ENCODE data around the gene GPC1.

GPC1 gene

DNA sequence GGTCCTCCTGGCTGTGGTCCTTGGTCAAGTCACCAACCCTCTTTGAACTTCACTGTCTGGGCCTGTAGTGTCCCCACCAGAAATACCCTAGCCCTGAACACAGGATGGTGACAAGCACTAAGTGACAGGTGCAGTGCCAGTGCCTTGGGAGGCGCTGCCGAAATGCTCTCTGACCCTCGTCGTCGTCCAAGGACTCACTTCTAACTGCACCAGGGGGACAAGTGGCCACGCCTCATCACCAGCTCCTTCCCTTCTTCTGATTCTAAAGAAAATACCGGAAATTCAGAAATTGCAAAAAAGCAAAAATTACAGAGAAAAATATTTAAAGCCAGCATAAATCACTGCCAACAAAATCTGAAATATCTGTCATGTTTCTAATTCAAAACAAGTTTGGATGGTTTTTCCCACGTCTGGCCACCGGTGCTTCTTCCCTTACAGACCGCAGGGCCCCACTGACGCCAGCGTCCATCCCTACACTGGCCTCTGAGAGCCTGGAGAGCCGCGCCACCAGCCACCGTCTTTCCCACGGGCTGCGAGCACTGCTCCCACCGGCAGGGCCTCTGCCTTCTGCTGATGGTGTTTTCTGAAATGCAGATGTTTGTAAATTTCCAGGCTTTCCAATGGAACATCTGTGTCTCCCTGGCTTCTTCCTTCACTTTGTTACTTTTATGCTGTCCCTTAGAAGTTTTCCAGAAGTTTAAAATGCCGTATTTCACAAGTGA lies 37.4 kb upstream of the GPC1 start:
- DNase-seq (ENCODE audit: low spot score), result no peak

DNA sequence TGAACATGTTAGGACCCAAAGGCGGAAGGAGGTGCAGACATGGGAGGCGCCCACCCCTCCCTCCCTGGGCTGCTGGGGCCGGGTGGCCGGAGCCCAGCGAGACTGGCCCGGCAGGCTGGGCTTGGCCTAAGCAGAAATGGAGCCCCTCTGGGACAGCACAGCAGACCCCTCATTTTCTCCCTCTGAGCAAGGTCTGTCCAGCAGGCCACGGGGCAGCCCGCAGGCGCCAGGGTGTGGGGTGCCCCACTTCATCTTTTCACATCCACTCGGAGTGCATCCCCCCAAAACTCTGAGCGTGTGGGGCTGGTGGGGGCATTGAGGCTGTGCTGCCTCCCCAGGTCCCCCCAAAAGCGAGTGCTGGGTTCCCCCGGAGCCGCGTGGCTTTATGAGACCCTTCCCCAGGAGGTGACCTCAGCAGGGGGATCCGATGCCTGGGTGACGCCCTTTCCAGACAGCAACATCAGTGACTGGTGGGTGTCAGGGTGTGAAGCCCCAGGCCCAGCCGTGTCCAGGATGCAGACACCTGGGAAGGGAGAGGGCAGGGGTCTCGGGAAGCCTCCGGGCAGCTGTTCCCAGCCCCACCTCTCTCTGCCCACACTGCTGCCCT lies 36.7 kb upstream of the GPC1 start:
- DNase-seq (ENCODE audit: low spot score), result no peak

DNA sequence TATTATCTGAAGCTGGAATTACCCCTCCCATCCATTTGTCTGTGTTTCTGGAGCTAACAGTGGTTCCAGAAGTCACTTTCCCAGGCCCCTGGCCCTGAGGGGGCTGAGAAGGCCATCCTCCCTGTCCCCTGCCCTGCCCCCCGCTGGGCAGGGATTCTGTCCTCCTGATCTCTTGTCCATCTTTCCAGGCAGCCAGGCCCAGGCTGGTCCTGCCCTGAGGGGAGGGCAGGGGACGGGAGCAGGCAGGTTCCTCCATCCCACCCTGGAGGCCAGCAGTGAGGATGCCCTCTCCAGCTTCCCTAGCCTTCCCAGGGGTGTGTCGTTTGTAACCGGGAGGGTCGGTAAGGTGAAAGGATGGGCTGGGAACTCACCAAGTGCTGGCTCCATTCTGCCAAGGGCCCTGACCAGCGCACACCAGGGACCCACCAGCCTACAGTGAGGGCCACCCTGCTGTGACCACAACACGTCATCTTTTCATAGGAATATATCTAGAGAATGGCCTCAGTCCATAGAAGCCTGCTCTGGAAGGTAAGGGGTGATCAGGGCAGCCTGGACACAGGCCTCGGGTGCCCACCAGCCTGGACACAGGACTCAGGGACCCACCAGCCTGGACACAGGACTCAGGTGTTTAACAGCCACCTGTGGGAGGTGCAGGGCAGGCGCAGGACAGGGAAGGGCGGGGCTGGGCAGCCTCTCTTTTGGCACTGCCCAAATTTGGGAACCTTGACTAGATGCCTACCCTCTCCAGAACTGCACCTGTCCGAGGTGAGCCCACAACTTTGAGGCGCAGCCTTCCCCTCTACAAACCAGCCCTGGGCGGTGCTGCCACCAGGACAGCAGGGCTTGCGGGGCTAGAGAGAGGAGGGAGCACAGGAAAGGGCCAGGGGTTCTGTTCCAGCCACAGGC lies 35.8 kb upstream of the GPC1 start:
- no peak for DNase-seq (ENCODE audit: low spot score)

DNA sequence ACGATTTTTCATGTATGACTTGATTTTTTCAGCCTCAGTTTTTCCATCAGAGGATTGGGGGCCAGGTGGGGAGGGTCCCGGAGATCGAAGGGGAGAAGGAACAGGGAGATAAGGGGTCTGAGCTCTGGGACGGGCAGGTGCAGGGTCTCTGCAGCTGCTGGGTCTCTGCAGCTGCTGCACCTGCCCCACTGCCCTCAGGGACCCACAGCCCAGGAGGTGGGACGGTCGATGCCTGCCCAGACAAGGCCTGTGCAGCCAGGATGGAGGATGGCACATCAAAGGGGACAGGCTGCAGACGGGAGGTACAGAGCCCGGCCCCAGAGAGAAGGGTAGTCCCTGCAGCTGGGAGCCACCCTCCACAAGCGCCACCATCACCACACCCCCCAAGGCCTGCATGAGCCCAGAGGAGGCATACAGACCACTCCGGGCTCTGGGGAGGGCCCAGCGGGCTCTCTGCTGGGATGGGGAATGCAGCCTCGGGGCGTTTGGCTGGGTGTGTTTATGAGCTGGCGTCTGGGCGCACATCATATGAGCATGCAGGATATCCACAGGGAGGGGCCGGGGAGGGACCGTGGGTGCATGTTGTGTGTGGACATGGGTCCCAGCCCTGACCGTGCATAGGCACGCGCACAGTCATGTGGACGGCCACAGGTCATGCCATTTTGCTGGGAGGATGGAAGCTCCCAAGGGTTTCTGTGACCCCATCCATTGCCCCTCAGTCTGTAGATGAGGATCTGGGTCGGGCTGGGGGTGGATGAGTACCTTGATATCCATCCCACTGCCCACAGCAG lies 34.9 kb upstream of the GPC1 start:
- DNase-seq (ENCODE audit: low spot score), result no peak

DNA sequence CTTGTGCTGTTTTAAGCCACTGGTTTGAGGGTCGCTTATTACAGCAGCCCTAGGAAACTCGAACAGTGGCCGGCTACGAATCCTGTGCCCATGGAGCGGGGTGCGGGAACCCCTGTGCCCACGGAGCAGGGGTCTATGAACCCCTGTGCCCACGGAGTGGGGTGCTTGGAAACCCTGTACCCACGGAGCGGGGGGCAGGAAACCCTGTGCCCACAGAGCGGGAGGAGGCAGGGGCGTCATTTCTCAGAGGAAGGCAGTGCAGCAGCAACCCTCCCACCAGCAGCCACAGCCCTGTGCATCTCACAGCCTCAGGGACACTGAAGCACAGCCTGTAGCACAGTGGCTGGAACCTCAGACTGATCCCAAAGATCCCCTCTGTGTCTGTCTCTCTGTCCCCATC lies 34.2 kb upstream of the GPC1 start:
- DNase-seq (ENCODE audit: low spot score), result no peak

DNA sequence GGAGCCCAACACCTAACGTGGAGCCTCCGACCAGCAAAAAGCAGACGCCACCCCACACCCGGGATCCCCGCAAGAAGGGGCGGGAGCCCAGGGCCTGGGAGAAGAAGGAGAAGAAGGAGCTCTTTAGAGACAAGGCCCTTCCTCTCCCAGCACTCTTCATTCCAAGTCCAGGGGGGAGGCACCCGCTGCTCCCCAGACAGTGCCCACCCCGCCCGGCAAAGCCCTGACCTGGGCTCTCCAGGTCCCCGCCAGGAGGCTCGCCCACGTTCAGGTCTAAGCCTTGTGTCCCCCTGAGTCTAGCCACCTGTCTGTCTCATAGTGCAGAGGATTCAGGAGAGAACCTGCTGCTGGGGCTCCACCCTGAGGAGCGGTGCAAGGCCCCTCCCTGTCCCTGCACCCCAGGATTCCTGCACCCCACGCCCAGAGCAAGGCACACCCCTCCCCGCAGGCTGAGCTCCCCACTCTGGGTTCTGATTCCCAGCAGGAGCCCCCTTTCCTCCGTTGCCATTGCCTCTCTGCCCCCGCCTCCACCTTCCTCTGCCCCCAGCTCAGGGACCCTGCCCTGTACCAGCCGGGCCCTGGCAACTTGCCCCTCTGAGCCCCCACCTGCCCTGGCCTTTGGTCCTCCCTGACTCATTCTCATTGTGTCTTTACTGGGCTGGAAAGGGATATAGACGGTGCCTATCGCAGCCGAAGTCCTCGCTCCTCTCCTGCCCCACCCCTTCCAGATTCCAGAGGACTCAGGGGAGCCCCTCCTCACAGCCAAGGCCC lies 33.5 kb upstream of the GPC1 start:
- no peak for DNase-seq (ENCODE audit: low spot score)

DNA sequence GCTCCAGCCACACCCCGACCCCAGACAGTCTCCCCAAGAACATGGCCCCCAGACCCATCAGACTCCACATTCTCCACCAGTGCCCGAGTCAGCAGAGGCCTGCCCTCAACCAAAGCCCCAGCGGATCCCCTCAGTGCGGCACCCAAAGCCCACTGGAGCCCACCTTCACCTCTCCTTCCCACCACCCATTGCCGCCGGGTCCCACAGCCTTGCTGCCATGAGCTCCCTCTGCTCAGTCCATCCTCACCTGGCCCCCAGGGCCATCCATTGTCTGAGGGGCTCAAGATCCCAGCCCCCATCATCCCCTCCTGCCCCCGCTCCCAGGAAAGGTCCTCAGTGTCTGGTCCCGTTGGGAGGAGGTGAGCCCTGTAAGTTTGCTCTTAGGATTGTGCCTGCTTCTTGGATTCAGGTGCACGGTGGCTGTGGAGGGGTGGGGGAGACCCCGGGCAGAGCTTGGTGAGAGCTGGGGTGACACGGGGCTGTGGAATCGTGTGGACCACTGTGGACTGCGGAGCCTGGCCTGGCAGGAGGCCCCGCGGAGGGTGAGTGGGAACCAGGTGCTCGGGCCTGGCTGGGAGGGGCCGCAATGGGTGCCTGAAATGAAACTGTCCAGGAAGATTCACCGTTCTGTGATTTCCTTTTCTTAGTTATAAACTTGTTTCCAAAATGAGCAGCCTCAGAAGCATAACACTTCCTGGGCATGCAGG lies 32.7 kb upstream of the GPC1 start:
- DNase-seq (ENCODE audit: low spot score), result no peak

DNA sequence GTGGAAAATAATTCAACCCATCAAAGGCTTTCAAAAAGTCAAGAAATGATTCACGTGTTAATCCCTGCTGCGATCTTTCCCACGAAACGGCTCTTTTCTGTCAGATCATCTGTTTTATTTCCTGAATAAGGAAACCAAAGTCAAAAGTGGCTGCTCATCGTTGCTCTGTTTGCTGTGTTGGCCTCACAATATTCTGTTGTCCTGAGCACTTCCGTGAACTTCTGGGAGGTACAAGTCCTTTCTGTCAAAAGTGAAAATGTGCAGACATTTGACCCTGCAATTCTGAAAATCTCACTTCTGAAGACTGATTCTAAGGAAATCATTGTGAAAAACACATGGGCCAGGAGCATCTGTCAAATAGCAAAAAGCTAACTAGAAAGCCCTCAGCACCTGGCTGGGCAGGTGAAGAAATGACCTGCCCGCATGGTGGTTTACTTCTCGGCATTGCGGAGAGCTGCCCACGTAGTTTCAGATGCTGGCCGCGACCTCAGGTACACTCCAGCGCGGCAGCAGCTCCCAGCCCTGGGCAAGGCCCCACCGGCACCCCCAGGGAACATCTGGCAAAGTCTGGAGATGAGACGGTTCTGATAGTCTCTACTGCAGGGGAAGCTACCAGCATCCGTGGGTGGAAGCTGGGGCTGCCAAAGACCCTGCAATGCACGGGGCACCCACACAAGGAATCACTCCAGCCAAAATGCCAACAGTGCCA lies 31.9 kb upstream of the GPC1 start:
- DNase-seq (ENCODE audit: low spot score), result no peak

DNA sequence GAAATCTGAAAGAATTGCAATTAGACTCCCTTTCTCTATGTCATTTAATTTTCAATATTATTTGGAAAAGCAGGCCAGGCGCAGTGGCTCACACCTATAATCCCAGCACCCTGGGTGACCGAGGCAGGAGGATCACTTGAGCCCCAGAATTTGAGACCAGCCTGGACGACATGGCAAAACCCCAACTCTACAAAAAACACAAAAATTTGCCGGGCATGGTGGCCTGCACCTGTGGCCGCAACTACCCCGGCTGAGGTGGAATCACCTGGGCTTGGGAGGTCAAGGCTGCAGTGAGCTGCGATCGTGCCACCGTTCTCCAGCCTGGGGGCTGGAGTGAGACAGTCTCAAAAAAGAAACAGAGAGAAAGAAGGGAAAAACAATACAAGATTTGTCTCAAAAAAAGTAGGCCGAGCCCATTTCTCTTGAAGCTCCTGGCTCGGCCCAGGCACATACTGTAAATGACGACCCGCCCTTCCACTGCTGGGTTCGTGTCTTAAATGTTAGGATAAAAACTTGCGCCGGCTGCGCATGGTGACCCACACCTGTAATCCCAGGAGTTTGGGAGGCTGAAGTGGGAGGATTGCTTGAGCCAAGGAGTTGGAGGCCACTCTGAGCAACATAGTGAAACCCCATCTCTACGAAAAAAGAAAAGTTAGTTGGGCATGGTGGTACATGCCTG lies 31.1 kb upstream of the GPC1 start:
- DNase-seq (ENCODE audit: low spot score), result no peak

DNA sequence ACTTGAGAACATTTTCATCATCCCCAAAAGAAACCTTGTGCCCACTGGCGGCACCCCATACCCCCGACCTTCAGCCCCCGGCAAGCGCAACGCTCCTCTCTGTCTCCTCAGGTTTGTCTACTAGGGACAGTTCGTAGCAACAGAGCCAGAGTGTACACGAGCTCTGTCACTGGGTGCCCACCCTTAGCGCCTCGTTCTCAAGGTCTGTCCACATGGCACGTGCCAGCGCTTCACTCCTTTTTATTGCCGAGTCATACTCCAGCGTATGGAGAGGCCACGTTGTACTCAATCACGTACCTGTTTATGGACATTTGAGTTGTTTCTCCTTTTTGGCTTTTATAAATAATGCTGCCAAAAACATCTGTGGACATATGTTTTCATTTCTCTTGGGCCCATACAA lies 30.3 kb upstream of the GPC1 start:
- DNase-seq (ENCODE audit: low spot score), result no peak

DNA sequence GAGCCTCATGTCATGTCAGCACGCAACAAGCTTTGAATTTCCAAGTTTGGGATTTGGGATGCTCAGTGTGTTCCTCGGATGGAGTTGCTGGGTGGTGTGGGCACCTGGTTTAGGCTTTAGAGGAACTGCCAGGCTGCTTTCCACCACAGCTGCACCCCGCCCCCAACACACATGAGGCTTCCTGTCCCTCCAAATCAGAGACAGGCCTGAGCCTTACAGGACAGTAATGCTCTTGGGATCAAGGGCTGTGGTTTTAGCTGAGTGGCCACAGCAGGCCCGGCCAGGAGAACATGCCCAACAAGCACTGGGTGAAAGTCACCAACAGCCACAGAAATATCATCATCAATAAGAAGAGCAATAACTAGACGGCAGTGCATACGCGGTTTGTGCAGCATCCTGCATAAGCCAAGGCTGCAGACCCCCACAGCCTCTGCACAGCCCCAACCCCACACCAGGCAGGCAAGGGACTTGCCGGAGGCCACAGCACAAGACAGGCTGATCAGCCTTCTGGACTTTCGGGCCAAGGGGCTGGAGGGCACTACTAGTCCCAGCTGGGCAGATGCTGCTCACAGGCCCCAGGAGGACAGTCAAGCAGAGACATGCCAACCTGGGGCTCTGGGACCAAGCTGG lies 29.7 kb upstream of the GPC1 start:
- no peak for DNase-seq (ENCODE audit: low spot score)

DNA sequence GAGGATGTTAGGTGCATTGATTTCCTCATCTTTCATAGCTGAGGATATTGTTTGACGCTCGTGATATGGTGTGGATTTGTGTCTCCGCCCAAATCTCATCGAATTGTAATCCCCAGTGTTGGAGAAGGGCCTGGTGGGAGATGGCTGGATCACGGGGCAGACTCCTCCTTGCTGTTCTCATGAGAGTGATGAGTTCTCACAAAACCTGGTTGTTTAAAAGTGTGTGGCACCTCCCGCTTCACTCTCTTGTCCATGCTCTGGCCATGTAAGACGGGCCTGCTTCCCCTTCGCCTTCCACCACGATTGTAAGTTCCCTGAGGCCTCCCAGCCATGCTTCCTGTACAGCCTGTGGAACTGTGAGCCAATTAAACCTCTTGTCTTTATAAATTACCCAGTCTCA lies 28.4 kb upstream of the GPC1 start:
- no peak for DNase-seq (ENCODE audit: low spot score)

DNA sequence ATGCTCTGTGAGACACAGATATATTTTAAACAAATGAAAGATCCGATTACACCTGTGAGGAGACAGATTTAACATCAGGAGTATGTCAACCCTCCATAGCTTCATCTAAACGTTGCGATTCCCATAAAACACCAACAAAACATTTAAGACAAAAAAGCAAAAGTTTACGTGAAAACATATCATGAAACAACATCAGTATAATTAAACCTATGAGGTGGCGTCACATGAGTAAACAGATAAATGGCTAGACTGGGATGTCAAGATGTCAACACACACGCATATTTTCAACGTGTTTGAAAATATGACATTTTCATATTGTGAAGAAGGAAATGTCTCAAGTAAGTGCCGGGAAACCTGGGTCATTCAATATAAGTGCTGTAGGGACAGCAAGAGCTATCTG lies 25.5 kb upstream of the GPC1 start:
- DNase-seq (ENCODE audit: low spot score), result no peak

DNA sequence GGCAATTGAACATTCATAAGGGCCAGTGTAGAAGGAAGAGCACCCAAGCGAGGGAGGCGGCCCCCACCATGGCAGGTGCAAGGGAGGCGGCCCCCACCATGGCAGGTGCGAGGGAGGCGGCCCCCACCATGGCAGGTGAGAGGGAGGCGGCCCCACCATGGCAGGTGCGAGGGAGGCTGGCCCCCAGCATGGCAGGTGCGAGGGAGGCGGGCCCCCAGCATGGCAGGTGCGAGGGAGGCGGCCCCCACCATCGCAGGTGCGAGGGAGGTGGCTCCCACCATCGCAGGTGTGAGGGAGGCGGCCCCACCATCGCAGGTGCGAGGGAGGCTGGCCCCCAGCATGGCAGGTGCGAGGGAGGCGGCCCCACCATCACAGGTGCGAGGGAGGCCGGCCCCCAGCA lies 24.7 kb upstream of the GPC1 start:
- DNase-seq (ENCODE audit: low spot score), result no peak

DNA sequence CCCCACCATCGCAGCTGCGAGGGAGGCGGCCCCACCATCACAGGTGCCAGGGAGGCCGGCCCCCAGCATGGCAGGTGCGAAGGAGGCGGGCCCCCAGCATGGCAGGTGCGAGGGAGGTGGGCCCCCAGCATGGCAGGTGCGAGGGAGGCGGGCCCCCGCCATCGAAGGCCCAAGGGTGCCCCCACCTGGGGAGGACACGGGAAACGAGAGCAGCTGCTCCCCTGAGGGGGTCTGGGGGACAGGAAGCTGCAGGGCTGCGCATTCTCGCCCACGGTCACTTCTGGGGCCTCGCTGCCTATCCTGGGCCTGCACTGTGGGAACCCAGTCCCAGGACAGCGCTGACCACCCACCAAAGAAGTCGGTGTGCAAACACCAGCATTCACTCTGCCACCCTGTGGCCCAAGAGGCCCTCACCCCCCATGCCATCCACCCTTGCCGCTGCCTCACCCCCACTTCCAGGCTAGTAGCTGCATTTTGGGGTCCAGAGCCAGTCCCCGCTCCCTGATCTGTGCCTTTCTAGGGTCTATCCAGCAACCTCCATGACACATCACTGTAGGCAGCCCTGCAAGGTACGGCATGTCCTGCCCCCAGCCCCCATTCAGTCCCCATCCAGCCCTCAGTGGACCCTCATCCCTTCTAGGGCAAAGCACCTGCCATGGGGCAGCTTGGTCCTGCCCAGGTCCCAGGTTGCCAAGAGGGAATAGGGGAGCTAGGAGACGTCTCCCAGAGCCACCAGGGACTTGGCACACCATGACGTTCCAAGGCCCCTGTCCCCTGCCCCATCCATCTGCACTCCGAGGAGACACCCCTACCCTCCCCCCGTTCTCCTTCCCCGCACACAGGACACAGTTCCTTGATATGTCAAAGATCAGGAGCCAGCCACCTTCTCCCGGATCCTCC lies 24.0 kb upstream of the GPC1 start:
- no peak for DNase-seq (ENCODE audit: low spot score)

DNA sequence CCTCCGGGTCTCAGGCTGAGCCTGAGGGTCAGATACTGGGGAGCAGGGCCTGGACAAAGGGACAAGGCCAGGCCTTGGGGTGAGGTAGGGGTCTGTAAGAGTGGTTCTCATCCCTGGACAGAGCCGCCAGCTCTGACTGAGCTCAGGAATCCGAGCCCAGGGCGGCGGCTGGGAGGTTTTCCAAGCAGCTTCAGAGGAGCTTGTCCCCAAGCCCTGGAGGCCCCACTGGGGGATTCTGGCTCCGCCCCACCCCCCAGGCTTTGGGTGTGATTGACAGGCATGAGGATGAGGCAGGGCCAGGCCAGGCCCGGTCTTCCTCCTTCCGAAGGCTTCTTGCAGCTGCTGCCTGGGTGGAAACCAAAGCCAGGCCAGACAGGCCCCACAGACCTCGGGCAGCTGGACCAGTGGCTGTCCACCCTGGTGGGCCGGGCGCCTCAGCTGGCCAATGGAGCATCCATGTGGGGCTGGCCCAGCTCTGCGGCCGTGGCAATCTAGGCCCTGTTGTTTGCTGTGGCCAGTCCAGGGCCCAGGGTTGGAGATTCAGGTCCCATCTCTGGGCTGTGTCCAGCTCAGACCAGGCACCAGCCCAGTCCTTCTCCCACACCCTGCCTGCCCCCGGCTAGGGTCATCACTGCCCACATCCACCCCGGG lies 23.1 kb upstream of the GPC1 start:
- no peak for DNase-seq (ENCODE audit: low spot score)

DNA sequence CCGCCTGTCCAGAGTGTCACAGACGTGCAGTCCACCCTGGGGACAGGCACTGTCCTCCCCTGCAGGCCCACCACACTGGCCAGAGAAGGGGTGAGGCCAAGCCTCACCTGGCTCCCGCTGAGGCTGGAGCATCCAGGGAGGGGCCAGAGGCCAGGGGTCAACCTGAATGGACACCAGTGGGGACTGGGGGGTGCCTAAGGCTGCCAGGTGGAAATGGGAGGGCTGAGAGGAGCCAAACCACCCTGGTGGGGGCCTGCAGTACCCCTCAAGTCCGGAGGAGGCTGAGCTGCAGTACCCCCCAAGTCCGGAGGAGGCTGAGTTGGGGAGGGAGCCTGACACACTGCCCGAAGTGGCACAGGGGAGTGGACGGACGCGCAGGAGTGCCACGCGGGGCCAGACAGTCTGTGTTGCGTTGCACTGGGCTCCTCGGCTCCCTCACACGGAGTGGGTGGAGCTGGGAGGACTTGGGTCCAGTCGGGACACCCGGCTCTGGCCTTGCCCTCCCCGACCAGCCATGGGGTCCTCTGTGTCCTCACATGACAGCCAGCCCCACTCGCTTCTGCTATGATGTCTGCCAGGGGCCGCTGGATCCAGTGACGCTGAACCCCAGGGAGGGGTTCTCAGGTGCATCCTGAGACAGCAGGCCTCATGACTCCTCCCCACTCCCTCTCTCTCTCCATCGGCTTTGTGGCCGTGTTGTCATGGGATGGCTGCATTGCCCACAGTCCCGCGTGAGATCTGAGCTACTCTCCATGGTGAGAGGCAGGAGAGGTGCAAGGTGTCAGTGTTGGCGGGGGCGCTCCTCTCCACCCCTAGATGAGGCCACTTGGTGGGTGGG lies 22.3 kb upstream of the GPC1 start:
- no peak for DNase-seq (ENCODE audit: low spot score)

Measured in CD4-positive, alpha-beta T cell treated with Interleukin-15 for 4 hours (primary cell).